ENCODE data around the gene RAC3.

DNA sequence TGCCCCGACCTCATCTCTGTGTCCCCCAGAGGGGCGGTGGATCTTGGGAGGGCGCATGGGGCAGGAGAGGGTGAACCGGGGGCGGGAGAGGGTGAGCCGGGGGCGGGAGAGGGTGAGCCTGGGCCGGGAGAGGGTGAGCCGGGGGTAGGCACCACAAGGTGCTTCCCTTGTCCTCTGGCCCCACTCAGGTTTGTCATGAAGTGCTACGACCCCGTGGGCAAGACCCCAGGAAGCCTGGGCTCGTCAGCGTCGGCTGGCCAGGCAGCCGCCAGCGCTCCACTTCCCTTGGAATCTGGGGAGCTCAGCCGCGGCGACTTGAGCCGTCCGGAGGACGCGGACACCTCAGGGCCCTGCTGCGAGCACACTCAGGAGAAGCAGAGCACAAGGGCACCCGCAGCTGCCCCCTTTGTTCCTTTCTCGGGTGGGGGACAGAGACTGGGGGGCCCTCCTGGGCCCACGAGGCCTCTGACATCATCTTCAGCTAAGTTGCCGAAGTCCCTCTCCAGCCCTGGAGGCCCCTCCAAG is 35.2 kb upstream of the RAC3 start:
- TF ChIP-seq CTCF (IDR thresholded peaks at IDR 0.05 in 2 of 3, conservative IDR thresholded peaks at IDR 0.05 in 1 of 3; ENCODE audit: insufficient read depth in 2 of 3, low read depth in 1 of 3, low read length in 3 of 3) = no peak
- no peak for TF ChIP-seq GATAD2B (IDR thresholded peaks at IDR 0.05; ENCODE audit: borderline replicate concordance)
- TF ChIP-seq SMC3 (conservative IDR thresholded peaks at IDR 0.05; ENCODE audit: insufficient read depth, low read depth, low read length) = no peak
- TF ChIP-seq EZH2 (IDR thresholded peaks at IDR 0.05; ENCODE audit: borderline replicate concordance, low read depth, low read length) = no peak
- TF ChIP-seq ZKSCAN8 (CRISPR knock-in tag; IDR thresholded peaks at IDR 0.05) = no peak
- no peak for TF ChIP-seq HDAC2 (IDR thresholded peaks at IDR 0.05)
- TF ChIP-seq KLF6 (CRISPR knock-in tag; IDR thresholded peaks at IDR 0.05; ENCODE audit: borderline replicate concordance) = no peak

Data from K562 (cell line).